ENCODE data around the gene MRPL34.

DNA sequence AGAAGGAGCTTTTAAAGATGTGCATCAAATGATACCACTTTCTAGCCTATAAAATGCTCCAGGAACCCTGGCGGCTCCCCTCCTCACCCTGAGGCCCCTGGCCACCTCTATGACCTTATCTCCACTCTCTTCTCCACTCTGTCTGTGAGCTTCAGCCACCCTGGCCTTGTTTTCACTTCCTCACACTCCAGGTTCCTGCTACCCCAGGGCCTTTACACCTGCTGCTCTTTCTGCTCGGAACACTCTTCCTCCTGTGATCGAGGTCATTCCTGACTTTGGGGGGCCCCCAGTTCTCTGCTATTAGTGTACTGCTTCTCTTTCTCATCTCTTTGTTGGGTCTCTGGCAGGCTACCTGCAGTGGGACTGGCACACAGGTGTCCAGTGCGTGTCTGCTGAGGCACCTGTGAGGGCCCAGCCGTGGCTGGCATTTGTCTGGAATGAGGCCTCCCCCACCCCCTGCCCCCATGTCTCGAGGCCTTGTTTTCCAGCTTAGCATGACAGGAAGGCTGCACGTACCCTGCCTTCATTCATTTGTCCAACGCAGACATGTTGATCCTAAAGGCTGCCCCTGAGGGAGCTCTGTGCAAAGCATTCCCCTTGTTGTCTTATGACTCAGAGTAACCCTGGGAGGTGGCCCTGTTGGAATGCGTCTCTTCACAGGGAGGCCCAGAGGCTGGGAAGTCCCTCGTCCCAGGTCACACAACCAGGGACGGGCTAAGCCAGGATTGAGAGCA is 6.0 kb downstream of the MRPL34 start:
- TF ChIP-seq, protein P1, sequence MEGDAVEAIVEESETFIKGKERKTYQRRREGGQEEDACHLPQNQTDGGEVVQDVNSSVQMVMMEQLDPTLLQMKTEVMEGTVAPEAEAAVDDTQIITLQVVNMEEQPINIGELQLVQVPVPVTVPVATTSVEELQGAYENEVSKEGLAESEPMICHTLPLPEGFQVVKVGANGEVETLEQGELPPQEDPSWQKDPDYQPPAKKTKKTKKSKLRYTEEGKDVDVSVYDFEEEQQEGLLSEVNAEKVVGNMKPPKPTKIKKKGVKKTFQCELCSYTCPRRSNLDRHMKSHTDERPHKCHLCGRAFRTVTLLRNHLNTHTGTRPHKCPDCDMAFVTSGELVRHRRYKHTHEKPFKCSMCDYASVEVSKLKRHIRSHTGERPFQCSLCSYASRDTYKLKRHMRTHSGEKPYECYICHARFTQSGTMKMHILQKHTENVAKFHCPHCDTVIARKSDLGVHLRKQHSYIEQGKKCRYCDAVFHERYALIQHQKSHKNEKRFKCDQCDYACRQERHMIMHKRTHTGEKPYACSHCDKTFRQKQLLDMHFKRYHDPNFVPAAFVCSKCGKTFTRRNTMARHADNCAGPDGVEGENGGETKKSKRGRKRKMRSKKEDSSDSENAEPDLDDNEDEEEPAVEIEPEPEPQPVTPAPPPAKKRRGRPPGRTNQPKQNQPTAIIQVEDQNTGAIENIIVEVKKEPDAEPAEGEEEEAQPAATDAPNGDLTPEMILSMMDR (IDR thresholded peaks at IDR 0.05 in 8 of 11, conservative IDR thresholded peaks at IDR 0.05 in 3 of 11): no peak
- TF ChIP-seq POLR2A (IDR thresholded peaks at IDR 0.05): no peak
- no peak for TF ChIP-seq POLR2AphosphoS5 (IDR thresholded peaks at IDR 0.05)
